ENCODE measurements around the gene CTRB2. TPM values are rescaled to one million over a fixed set of nuclear protein-coding genes. Genes with fewer than 3 reads are reported as not detected.
"Not testable (repeated sequence)": the region's sequence is repeated elsewhere in the genome, so short reads cannot be mapped to it uniquely, and the experiment has no call there.

Gene CTRB2
- total RNA-seq, 4 donors from 2014 or later, result not detected

- TF ChIP-seq CTCF (IDR thresholded peaks at IDR 0.05), result no peak
- TF ChIP-seq POLR2A (IDR thresholded peaks at IDR 0.05), result no peak
- TF ChIP-seq EP300 (IDR thresholded peaks at IDR 0.05), result no peak
- no peak for TF ChIP-seq POLR2AphosphoS5 (IDR thresholded peaks at IDR 0.05)
- no peak for DNase-seq (ENCODE audit: low spot score in 2 of 2)
- WGBS, result 92% methylated on average over 5 of the region's 5 CpGs
- Histone ChIP-seq H3K36me3 (no peaks in the 10 kb centered on the region), H3K4me3 (no peak overlapping the region), H3K9me3 (no peaks in the 10 kb centered on the region), H3K27ac (no peak overlapping the region), H3K4me1 (peaks cover 5% of the 10 kb centered on the region), H3K27me3 (no peaks in the 10 kb centered on the region)
Measured at GRCh38 chr16:75209944-75210343, 3.0 kb upstream of the CTRB2 start.

GRCh38 chr16:75209514-75209913 lies 2.6 kb upstream of the CTRB2 start:
- not testable (repeated sequence) for H3K27me3 ChIP-seq; DNase-seq (ENCODE audit: low spot score in 2 of 2); H3K27ac ChIP-seq; H3K9me3 ChIP-seq; H3K4me3 ChIP-seq; H3K36me3 ChIP-seq; H3K4me1 ChIP-seq
- WGBS, result 90% methylated on average over 7 of the region's 7 CpGs

GRCh38 chr16:75208861-75209505 lies 2.0 kb upstream of the CTRB2 start:
- WGBS, result 94% methylated on average over 27 of the region's 27 CpGs
- Histone ChIP-seq H3K36me3 (no peaks in the 10 kb centered on the region), H3K27ac (no peak overlapping the region), H3K27me3 (no peaks in the 10 kb centered on the region), H3K4me3 (no peak overlapping the region), H3K4me1 (peaks cover 5% of the 10 kb centered on the region), H3K9me3 (no peaks in the 10 kb centered on the region)
- TF ChIP-seq CTCF (IDR thresholded peaks at IDR 0.05) (no peak), POLR2A (IDR thresholded peaks at IDR 0.05) (no peak), EP300 (IDR thresholded peaks at IDR 0.05) (no peak), POLR2AphosphoS5 (IDR thresholded peaks at IDR 0.05) (no peak)
- no peak for DNase-seq (ENCODE audit: low spot score in 2 of 2)

GRCh38 chr16:75208242-75208825 lies 1.4 kb upstream of the CTRB2 start:
- peaks cover 5% of the 10 kb centered on the region for H3K4me1 ChIP-seq
- no peak for DNase-seq (ENCODE audit: low spot score in 2 of 2)
- no peaks in the 10 kb centered on the region for H3K36me3 ChIP-seq
- no peak for TF ChIP-seq EP300 (IDR thresholded peaks at IDR 0.05)
- no peaks in the 10 kb centered on the region for H3K9me3 ChIP-seq
- H3K27me3 ChIP-seq, result no peaks in the 10 kb centered on the region
- no peak overlapping the region for H3K27ac ChIP-seq
- WGBS, result 81% methylated on average over 13 of the region's 13 CpGs
- no peak overlapping the region for H3K4me3 ChIP-seq

- TF ChIP-seq POLR2AphosphoS5 (IDR thresholded peaks at IDR 0.05) (no peak), CTCF (IDR thresholded peaks at IDR 0.05) (no peak), EP300 (IDR thresholded peaks at IDR 0.05) (no peak), POLR2A (IDR thresholded peaks at IDR 0.05) (no peak)
- no peak for DNase-seq (ENCODE audit: low spot score in 2 of 2)
Measured at GRCh38 chr16:75207831-75208230, 870 bp upstream of the CTRB2 start.

GRCh38 chr16:75205961-75206748 lies 806 bp downstream of the CTRB2 start:
- H3K27ac ChIP-seq; H3K36me3 ChIP-seq; H3K9me3 ChIP-seq; H3K4me3 ChIP-seq; H3K4me1 ChIP-seq; H3K27me3 ChIP-seq; DNase-seq (ENCODE audit: low spot score in 2 of 2): not testable (repeated sequence)
- 43% methylated on average over 6 of the region's 25 CpGs for WGBS

More at GRCh38 chr16:75207831-75208230, 870 bp upstream of the CTRB2 start:
- H3K4me3 ChIP-seq, result no peak overlapping the region
- H3K27ac ChIP-seq, result no peak overlapping the region
- H3K36me3 ChIP-seq, result no peaks in the 10 kb centered on the region
- peaks cover 5% of the 10 kb centered on the region for H3K4me1 ChIP-seq
- WGBS, result 83% methylated on average over 11 of the region's 11 CpGs
- no peaks in the 10 kb centered on the region for H3K9me3 ChIP-seq
- H3K27me3 ChIP-seq, result no peaks in the 10 kb centered on the region

GRCh38 chr16:75205438-75205837 lies 1.5 kb downstream of the CTRB2 start:
- not testable (repeated sequence) for DNase-seq (ENCODE audit: low spot score in 2 of 2); H3K27me3 ChIP-seq; H3K4me3 ChIP-seq; H3K36me3 ChIP-seq; H3K4me1 ChIP-seq; H3K27ac ChIP-seq; H3K9me3 ChIP-seq
- WGBS, result no CpG with 5 or more reads among the region's 19 CpGs

GRCh38 chr16:75204905-75205304 lies 2.1 kb downstream of the CTRB2 start:
- H3K27ac ChIP-seq; H3K36me3 ChIP-seq; H3K4me3 ChIP-seq; H3K4me1 ChIP-seq; H3K9me3 ChIP-seq; DNase-seq (ENCODE audit: low spot score in 2 of 2); H3K27me3 ChIP-seq: not testable (repeated sequence)
- no CpG with 5 or more reads among the region's 20 CpGs for WGBS

Measured in suprapubic skin (tissue), 4 donors.